Esophagus muscularis mucosa (tissue), 4 donors: ENCODE measurements around the gene S100Z. TPM values are rescaled to one million over a fixed set of nuclear protein-coding genes. Genes with fewer than 3 reads are reported as not detected.
"Not testable (repeated sequence)": the region's sequence is repeated elsewhere in the genome, so short reads cannot be mapped to it uniquely, and the experiment has no call there.

Experiments
- DNase-seq: peaks from one replicate; pipeline ENCODE4 v3.0.0-alpha.2; 2017; ENCODE audit errors: extremely low spot score
- H3K27ac ChIP-seq, 4 donors: fragments of 200-600 bp; sonication (generic); replicated peaks in 1 of 4; 1 replicate in 3 of 4; 2 replicates in 1 of 4; pipeline ENCODE4 v1.5.1; 2016 to 2019; ENCODE audit warnings: mild to moderate bottlenecking in 1 of 4
- H3K27me3 ChIP-seq, 4 donors: fragments of 200-600 bp; sonication (generic); one replicate each; pipeline versions ENCODE4 v1.5.1 to v1.6.0; 2016 to 2019
- H3K36me3 ChIP-seq, 4 donors: fragments of 200-600 bp; sonication (generic); one replicate each; pipeline ENCODE4 v1.5.1; 2016 to 2019
- H3K4me1 ChIP-seq, 4 donors: fragments of 200-600 bp; sonication (generic); one replicate each; pipeline ENCODE4 v1.5.1; 2016 to 2019
- H3K4me3 ChIP-seq, 4 donors: fragments of 200-600 bp; sonication (generic); 1 replicate in 2 of 4; 2 replicates in 2 of 4; pipeline ENCODE4 v1.5.1; 2016 to 2019; ENCODE audit warnings: mild to moderate bottlenecking in 4 of 4, moderate library complexity in 1 of 4
- H3K9me3 ChIP-seq, 4 donors: fragments of 200-600 bp; sonication (generic); 1 replicate in 3 of 4; 2 replicates in 1 of 4; pipeline ENCODE4 v1.5.1; 2016 to 2019
- EP300 ChIP-seq: sonication (generic); formaldehyde crosslinking; IDR thresholded peaks from one replicate; pipeline ENCODE4 v1.6.1; 2017; ENCODE audit warnings: antibody characterized with exemption
- POLR2A ChIP-seq: fragments of 450-650 bp; IDR thresholded peaks from one replicate; pipeline ENCODE4 v1.6.1; 2017; ENCODE audit warnings: antibody characterized with exemption, moderate library complexity, mild to moderate bottlenecking, low read depth
- POLR2AphosphoS5 ChIP-seq, 2 donors: sonication (generic); formaldehyde crosslinking; IDR thresholded peaks; one replicate each; pipeline ENCODE4 v1.6.1; 2017; ENCODE audit warnings: antibody characterized with exemption in 2 of 2
- WGBS: methylation state at CpG from one replicate; pipeline ENCODE4 v1.1.5; 2018; 5-methylcytosine and 5-hydroxymethylcytosine counted together
- intact Hi-C: fragments of 100-400 bp; cut with DNase I; formaldehyde crosslinking; loops from one replicate; pipeline ENCODE4 v1.15.1; 2023
- total RNA-seq, 4 donors: library from RNA; depleted of rRNA; stranded (reverse); fragments of >200 nt; gene quantifications; one replicate each; pipeline versions ENCODE4 v1.1.0 to v1.2.1, GENCODE V29; 2016
- TF ChIP-seq, protein P1 (sequence below), 3 experiments: fragments of 200-600 bp in 2 of 3; fragments of 450-650 bp in 1 of 3; sonication (generic) in 2 of 3; IDR thresholded peaks; one replicate each; pipeline ENCODE4 v1.5.1; 2017 to 2019; ENCODE audit warnings: antibody characterized with exemption in 3 of 3, mild to moderate bottlenecking in 2 of 3, moderate library complexity in 1 of 3

S100Z gene
- total RNA-seq, 4 donors from 2014 or later: not detected

DNA sequence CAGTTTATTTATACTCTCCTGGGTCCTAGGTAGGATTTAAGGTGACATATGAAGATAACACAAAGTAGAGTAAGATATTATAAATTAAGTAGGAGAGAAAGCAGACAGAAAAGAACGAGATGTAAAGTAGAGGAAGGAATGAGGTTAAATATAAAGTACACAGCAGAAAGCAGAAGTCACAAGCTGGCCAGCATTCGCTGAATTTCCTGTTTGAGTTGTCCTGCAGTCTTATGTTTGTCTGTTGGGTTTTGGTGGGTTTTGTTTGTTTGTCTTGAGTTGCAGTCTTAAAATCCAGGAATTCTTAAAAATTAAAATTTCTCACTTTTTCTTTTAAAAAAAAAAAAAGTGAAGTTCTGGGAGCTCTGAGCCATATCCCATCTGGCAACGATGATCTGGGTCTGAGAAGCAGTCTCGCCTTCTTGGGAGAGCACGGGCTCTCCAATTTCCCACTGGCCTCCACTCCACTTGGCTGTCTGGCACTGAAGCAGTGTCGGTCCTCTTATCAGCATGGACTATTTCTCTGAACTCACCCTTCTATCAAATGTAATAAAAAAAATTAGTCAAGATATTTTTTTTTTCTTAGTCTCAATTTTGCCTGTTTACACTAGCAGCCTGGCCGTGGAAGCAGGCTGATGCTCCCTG is 2.0 kb downstream of the S100Z start:
- TF ChIP-seq POLR2A (no peak), EP300 (no peak), POLR2AphosphoS5 (IDR thresholded peaks at IDR 0.05) (no peak)
- TF ChIP-seq, protein P1, sequence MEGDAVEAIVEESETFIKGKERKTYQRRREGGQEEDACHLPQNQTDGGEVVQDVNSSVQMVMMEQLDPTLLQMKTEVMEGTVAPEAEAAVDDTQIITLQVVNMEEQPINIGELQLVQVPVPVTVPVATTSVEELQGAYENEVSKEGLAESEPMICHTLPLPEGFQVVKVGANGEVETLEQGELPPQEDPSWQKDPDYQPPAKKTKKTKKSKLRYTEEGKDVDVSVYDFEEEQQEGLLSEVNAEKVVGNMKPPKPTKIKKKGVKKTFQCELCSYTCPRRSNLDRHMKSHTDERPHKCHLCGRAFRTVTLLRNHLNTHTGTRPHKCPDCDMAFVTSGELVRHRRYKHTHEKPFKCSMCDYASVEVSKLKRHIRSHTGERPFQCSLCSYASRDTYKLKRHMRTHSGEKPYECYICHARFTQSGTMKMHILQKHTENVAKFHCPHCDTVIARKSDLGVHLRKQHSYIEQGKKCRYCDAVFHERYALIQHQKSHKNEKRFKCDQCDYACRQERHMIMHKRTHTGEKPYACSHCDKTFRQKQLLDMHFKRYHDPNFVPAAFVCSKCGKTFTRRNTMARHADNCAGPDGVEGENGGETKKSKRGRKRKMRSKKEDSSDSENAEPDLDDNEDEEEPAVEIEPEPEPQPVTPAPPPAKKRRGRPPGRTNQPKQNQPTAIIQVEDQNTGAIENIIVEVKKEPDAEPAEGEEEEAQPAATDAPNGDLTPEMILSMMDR (IDR thresholded peaks at IDR 0.05): no peak
- intact Hi-C loops: no loop called here
- H3K4me1 ChIP-seq: no peaks in the 10 kb centered on the region
- H3K36me3 ChIP-seq: no peaks in the 10 kb centered on the region
- no peaks in the 10 kb centered on the region for H3K27me3 ChIP-seq
- no peak overlapping the region for H3K4me3 ChIP-seq
- no peak for DNase-seq
- 59% methylated on average over 7 of the region's 7 CpGs for WGBS
- no peak overlapping the region for H3K27ac ChIP-seq
- H3K9me3 ChIP-seq: no peaks in the 10 kb centered on the region

DNA sequence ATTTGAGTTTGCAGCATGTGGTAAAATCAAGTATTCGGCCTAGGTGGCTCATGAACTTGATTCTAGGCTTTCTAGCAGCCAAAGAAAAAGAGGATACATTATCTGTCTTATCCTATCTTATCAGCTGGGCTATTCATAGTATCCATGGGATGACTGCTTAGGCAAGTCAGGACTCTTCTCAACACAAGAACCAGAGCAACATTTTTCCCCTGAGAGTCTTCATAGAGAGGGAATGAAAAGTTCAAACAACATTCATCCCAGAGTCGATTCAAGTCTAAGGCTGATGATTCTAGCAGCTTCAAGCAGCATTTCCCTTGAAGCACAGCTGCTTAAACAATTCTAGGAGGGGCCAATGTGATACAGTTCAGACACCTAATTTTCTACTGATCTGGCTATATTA is 3.0 kb downstream of the S100Z start:
- TF ChIP-seq POLR2AphosphoS5 (IDR thresholded peaks at IDR 0.05): no peak
- TF ChIP-seq EP300: no peak
- no peak for TF ChIP-seq POLR2A
- TF ChIP-seq, protein P1 (IDR thresholded peaks at IDR 0.05): no peak
- 74% methylated on average over 2 of the region's 2 CpGs for WGBS
- H3K9me3 ChIP-seq: no peaks in the 10 kb centered on the region
- H3K36me3 ChIP-seq: no peaks in the 10 kb centered on the region
- H3K27ac ChIP-seq: no peak overlapping the region
- H3K4me1 ChIP-seq: no peaks in the 10 kb centered on the region
- H3K27me3 ChIP-seq: no peaks in the 10 kb centered on the region
- no peak overlapping the region for H3K4me3 ChIP-seq
- no peak for DNase-seq
- intact Hi-C loops: no loop called here

DNA sequence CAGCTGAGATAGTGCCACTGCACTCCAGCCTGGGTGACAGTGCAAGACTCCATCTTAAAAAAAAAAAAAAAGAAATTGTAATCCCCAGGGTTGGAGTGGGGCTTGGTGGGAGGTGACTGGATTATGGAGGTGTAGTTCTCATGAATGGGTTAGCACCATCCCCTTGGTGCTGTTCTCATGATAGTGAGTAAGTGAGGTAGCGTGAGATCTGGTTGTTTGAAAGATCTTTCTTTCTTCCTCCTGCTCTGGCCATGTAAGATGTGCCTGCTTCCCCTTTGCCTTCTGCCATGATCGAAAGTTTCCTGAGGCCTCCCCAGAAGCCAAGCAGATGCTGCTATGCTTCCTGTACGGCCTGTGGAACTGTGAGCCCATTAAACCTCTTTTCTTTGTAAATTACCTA is 3.9 kb downstream of the S100Z start:
- not testable (repeated sequence) for H3K4me3 ChIP-seq

DNA sequence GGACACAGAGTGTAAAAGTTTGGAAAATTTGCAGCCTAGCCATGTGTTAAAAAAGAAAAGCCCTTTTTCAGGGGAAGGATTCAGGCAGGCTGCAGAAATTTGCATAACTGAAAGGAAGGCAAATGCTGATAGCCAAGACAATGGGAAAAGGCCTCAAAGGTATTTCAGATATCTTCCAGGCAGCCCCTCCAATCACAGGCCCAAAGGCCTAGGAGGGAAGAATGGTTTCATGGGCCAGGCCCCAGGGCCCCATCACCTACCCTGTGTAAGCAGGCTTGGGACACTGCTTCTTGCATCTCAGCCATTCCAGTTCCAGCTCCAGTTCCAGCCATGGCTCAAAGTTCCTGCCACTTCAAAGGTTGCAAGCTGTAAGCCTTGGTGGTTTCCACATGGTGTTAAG is 4.8 kb downstream of the S100Z start:
- intact Hi-C loops: no loop called here
- H3K27ac ChIP-seq: no peak overlapping the region
- DNase-seq: no peak
- H3K4me1 ChIP-seq: no peaks in the 10 kb centered on the region
- no peaks in the 10 kb centered on the region for H3K9me3 ChIP-seq
- no peaks in the 10 kb centered on the region for H3K36me3 ChIP-seq
- no peak for TF ChIP-seq EP300
- H3K27me3 ChIP-seq: no peaks in the 10 kb centered on the region
- no peak overlapping the region for H3K4me3 ChIP-seq

More for the DNA sequence above, 3.9 kb downstream of the S100Z start:
- H3K4me1 ChIP-seq, H3K36me3 ChIP-seq, H3K27ac ChIP-seq, intact Hi-C loops, H3K9me3 ChIP-seq, DNase-seq, H3K27me3 ChIP-seq: not testable (repeated sequence)
- WGBS: 80% methylated on average over 3 of the region's 3 CpGs

DNA sequence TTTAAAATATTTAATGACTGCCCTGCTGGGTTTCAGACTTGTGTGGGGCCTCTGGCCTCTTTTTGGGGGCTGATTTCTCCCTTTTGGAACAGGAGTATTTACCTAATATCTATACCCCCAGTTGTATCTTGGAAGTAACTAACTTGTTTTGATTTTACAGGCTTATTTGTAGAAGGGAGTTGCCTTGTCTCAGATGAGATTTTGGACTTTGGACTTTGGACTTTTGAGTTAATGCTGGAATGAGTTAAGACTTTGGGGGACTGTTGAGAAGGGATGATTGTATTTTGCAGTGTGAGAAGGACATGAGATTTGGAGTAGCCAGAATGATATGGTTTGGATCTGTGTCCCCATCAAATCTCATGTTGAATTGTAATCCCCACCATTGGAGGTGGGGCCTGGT is 5.7 kb downstream of the S100Z start:
- H3K27ac ChIP-seq, H3K4me3 ChIP-seq, DNase-seq, H3K36me3 ChIP-seq, H3K4me1 ChIP-seq, H3K9me3 ChIP-seq, H3K27me3 ChIP-seq, intact Hi-C loops: not testable (repeated sequence)

DNA sequence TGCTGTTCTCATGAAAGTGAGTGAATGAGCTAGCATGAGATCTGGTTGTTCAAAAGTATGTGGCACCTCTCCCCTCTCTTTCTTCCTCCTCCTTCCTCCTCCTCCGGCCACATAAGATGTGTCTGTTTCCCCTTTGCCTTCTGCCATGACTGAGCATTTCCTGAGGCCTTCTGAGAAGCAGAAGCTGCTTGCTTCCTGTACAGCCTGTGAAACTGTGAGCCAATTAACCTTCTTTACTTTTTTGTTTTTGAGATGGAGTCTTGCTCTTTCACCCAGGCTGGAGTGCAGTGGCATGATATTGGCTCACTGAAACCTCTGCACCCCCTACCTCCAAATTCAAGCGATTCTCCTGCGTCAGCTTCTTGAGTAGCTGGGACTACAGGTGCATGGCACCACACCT is 6.1 kb downstream of the S100Z start:
- 67% methylated on average over 3 of the region's 3 CpGs for WGBS

DNA sequence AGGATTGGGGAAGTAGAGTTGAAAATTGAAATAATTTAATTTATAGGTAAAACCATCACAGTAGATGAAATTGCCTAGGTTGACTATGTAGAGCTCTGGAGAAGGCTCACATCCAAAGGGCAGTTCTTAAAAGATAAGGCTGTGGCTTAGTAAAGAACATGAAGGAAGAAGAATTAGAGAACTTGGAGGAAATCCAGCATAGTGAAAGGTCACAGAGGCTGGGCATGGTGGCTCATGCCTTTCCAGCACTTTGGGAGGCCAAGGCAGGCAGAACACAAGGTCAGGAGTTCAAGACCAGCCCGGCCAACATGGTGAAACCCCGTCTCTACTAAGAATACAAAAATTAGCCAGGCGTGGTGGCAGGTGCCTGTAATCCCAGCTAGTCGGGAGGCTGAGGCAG is 7.0 kb downstream of the S100Z start:
- intact Hi-C loops, H3K9me3 ChIP-seq, H3K4me1 ChIP-seq, DNase-seq, H3K27ac ChIP-seq, H3K27me3 ChIP-seq, H3K4me3 ChIP-seq, H3K36me3 ChIP-seq: not testable (repeated sequence)
- 80% methylated on average over 4 of the region's 4 CpGs for WGBS

More for the DNA sequence above, 6.1 kb downstream of the S100Z start:
- H3K27ac ChIP-seq: no peak overlapping the region
- TF ChIP-seq EP300: no peak
- TF ChIP-seq, protein P1 (IDR thresholded peaks at IDR 0.05): no peak
- TF ChIP-seq POLR2AphosphoS5 (IDR thresholded peaks at IDR 0.05): no peak
- TF ChIP-seq POLR2A: no peak
- no peaks in the 10 kb centered on the region for H3K9me3 ChIP-seq
- no peak overlapping the region for H3K4me3 ChIP-seq
- DNase-seq: no peak
- intact Hi-C loops: no loop called here
- no peaks in the 10 kb centered on the region for H3K27me3 ChIP-seq
- H3K4me1 ChIP-seq: no peaks in the 10 kb centered on the region
- no peaks in the 10 kb centered on the region for H3K36me3 ChIP-seq
